Measurements from ENCODE around the gene SLC16A12. TPM values are rescaled to one million over a fixed set of nuclear protein-coding genes. Genes with fewer than 3 reads are reported as not detected.

SLC16A12 gene
- total and polyA plus RNA-seq, 12 donors = 1.8 to 3.6 (median 2.7) TPM

DNA sequence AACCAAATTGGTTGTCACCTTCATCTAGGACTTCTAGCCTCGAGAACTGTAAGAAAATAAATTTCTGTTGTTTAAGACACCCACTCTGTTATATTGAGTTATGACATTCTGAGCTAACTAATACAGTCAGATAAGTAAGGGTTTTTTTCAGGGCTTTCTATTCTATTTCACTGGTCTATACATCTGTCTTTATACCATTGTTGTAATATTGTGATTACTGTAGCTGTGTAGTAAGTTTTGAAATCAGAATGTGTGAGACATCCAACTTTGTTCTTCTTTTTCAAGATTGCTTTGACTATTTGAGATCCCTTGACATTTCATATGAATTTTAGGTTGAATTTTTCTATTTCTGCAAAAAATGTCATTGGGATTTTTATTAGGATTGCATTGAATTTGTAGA lies 135.4 kb downstream of the SLC16A12 start:
- DNase-seq (no peak), ATAC-seq (no peak)
- WGBS, 2 donors = 82 to 86% methylated on average over 1 of the region's 1 CpG
- Histone ChIP-seq H3K27me3 (no peaks in the 10 kb centered on the region), H3K4me3 (no peak overlapping the region), H3K9me3 (peaks cover 0 to 10% (median 0%) of the 10 kb centered on the region in 11 donors), H3K4me1 (peaks cover 0 to 57% (median 16%) of the 10 kb centered on the region in 9 donors), H3K36me3 (peaks cover 0 to 65% (median 19%) of the 10 kb centered on the region in 9 donors), H3K27ac (no peak overlapping the region)
- intact Hi-C loops (cut with DNase I) = no loop called here
- TF ChIP-seq, protein P1, sequence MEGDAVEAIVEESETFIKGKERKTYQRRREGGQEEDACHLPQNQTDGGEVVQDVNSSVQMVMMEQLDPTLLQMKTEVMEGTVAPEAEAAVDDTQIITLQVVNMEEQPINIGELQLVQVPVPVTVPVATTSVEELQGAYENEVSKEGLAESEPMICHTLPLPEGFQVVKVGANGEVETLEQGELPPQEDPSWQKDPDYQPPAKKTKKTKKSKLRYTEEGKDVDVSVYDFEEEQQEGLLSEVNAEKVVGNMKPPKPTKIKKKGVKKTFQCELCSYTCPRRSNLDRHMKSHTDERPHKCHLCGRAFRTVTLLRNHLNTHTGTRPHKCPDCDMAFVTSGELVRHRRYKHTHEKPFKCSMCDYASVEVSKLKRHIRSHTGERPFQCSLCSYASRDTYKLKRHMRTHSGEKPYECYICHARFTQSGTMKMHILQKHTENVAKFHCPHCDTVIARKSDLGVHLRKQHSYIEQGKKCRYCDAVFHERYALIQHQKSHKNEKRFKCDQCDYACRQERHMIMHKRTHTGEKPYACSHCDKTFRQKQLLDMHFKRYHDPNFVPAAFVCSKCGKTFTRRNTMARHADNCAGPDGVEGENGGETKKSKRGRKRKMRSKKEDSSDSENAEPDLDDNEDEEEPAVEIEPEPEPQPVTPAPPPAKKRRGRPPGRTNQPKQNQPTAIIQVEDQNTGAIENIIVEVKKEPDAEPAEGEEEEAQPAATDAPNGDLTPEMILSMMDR (IDR thresholded peaks at IDR 0.05) = no peak

GRCh38 chr10:89398003-89398749 lies 137.2 kb downstream of the SLC16A12 start:
- Histone ChIP-seq H3K36me3 (peaks cover 0 to 48% (median 11%) of the 10 kb centered on the region in 9 donors), H3K4me1 (peaks cover 0 to 74% (median 34%) of the 10 kb centered on the region in 9 donors), H3K4me3 (peak overlapping the region in 1 of 10 donors; percentile 13), H3K27me3 (no peaks in the 10 kb centered on the region), H3K27ac (peak overlapping the region in 1 of 10 donors; percentile 34), H3K9me3 (peaks cover 0 to 10% (median 0%) of the 10 kb centered on the region in 11 donors)
- DNase-seq (no peak), ATAC-seq (no peak)
- WGBS, 2 donors = 55 to 66% methylated on average over 5 of the region's 5 CpGs
- intact Hi-C loops (cut with DNase I) = no loop called here
- TF ChIP-seq, protein P1 (IDR thresholded peaks at IDR 0.05) = no peak

GRCh38 chr10:89395141-89395540 lies 140.3 kb downstream of the SLC16A12 start:
- H3K27ac ChIP-seq = no peak overlapping the region
- TF ChIP-seq, protein P1 (IDR thresholded peaks at IDR 0.05) = no peak
- WGBS, 2 donors = 80 to 90% methylated on average over 2 of the region's 2 CpGs
- DNase-seq (no peak), ATAC-seq (no peak)
- H3K9me3 ChIP-seq = peaks cover 0 to 10% (median 0%) of the 10 kb centered on the region in 11 donors
- peak overlapping the region in 3 of 10 donors; percentile 75 to 78 (median 78) for H3K4me3 ChIP-seq
- H3K27me3 ChIP-seq = no peaks in the 10 kb centered on the region
- peaks cover 0 to 89% (median 59%) of the 10 kb centered on the region in 9 donors for H3K4me1 ChIP-seq
- intact Hi-C loops (cut with DNase I) = no loop called here
- peaks cover 0 to 19% (median 0%) of the 10 kb centered on the region in 9 donors for H3K36me3 ChIP-seq

GRCh38 chr10:89393898-89394297 lies 141.5 kb downstream of the SLC16A12 start:
- DNase-seq (no peak), ATAC-seq (no peak)
- WGBS, 2 donors = 22% methylated on average over 3 of the region's 3 CpGs
- H3K27ac ChIP-seq = peak overlapping the region in 7 of 10 donors; percentile 83 to 97 (median 90)
- intact Hi-C loops (cut with DNase I) = loop anchor here in 2 of 10 donors (2.0 to 5.0 kb wide), 2 partner anchors 21 to 137 kb away; partner anchors contain the start of gene IFIT5 (in 1 of the 2)
- H3K36me3 ChIP-seq = peaks cover 0 to 15% (median 0%) of the 10 kb centered on the region in 9 donors
- H3K4me3 ChIP-seq = peak overlapping the region; percentile 19 to 78 (median 62)
- peaks cover 0 to 9% (median 0%) of the 10 kb centered on the region in 11 donors for H3K9me3 ChIP-seq
- TF ChIP-seq, protein P1 (IDR thresholded peaks at IDR 0.05) = no peak
- H3K27me3 ChIP-seq = no peaks in the 10 kb centered on the region
- H3K4me1 ChIP-seq = peaks cover 0 to 78% (median 58%) of the 10 kb centered on the region in 9 donors
